ELR (cell line): Measurements from ENCODE around the gene NADK.
"Not testable (repeated sequence)": the region's sequence is repeated elsewhere in the genome, so short reads cannot be mapped to it uniquely, and the experiment has no call there.

Experiments
- DNase-seq: peaks from one replicate; pipeline ENCODE4 v3.0.0-alpha.2; 2015; ENCODE audit warnings: low read depth

NADK gene

DNA sequence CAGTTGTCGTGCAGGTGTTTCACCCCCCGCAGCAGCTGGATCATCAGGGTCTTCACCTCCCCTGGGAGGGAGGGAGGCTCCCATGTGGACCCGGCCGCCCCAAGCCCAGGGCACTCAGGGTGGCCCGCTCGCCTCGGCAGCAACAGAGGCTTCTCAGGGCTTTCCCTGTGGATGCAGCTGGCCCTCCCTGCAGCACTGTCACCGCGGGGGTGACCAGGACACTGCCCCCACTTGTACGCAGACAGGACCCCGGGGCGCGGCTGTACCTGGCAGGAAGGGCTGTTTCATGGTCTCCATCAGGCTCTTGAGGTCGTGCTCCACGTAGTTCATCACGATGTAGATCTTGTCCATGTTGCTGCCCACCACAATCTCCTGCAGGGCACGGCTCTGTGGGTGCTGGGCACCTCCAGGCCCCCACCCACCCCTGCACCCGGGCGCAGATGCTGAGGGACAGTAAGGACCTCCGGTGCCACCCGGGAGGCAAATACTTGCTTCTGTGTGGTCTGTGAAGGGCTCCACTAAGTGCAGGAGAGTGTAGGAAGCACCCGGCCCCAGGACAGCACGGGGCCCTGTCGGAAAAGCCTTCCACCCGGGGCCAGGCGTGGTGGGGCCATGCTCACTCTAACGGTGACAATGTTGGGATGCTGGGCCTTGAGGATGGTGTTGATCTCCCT is 73.8 kb downstream of the NADK start:
- not testable (repeated sequence) for DNase-seq

DNA sequence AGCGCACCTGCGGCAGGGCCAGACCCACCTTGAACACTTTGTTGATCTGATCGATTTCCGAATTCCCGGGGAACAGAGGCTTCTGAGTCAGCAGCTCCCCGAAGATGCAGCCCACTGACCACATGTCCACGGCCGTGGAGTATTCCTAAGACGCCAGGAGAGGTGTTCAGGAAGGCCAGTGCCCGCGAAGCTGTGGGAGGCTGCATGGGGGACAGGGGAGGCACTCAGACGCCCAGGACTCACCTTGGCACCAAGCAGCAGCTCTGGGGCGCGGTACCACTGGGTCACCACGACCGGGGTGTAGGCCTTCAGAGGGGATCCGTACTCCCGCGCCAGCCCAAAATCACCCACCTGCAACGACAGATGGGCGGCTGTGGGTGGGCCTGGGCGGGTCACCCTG is 74.5 kb downstream of the NADK start:
- DNase-seq, result no peak

DNA sequence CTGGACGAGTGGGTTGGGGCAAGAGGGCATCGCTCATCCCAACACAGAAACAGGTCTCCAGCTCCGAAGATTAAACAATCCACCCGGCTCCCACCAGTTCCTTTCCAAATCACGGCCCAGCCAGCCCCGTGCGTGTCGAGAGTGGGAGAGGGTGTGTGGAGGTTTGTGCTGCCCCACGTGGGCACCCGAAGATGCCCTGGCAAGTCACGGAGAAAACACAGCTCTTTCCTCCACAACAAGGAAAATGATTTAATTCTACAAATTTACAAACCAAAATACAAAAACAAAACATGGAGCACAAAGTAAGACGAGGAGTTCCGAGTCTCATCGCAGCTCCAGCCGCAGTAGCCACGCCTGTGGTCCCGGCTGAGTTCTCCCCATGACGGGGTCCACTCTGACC is 75.8 kb downstream of the NADK start:
- DNase-seq, result not testable (repeated sequence)
